GM12865 (cell line): ENCODE measurements around the gene CLUH.
A peak's percentile ranks its signal among the peaks of the same experiment; 100 is the strongest.

Experiments used
- DNase-seq: peaks from one replicate; pipeline ENCODE4 v3.0.0; 2010; ENCODE audit warnings: low read depth
- H3K4me3 ChIP-seq: 2 replicates; pipeline ENCODE4 v1.5.1; 2011; ENCODE audit warnings: mild to moderate bottlenecking, low read depth, low read length, control low read depth
- CTCF ChIP-seq: IDR thresholded peaks from 2 replicates; pipeline ENCODE4 v1.5.1; 2011; ENCODE audit warnings: low read length, control low read depth, low read depth, inconsistent platforms; ENCODE audit not compliant: insufficient read depth; ENCODE audit errors: missing control alignments

Gene CLUH

GRCh38 chr17:2710803-2711607 lies 559 bp downstream of the CLUH start:
- no peak for TF ChIP-seq CTCF
- peak overlapping the region; percentile 71 for H3K4me3 ChIP-seq
- DNase-seq: peak; percentile 61

GRCh38 chr17:2710071-2710802 lies 1.3 kb downstream of the CLUH start:
- no peak for DNase-seq
- peak overlapping the region; percentile 71 for H3K4me3 ChIP-seq
- no peak for TF ChIP-seq CTCF

DNA sequence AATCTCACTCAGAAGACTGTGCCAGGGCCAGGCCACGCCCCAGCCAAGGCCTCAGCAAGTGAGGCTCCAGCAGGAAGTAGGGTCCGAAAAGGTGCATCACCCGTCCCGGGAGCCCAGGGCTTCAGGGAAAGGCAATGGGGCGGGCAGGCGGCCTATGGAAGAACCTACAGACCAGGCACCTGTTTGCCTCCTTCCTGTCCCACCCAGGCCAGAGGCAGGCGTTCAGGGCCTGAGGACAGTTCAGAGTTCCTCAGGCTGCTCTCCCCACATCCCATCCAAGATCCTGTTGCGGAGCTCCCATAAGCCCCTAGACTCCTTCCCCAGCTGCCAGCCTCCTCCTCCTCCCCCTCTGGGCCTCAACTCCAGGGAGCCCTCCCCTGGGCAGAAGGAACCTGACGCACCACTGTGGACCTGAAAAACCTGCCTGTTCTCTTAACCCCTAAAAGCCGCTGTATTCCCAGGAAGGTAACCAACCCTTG lies 2.3 kb downstream of the CLUH start:
- TF ChIP-seq CTCF: no peak
- peak; percentile 83 for DNase-seq
- H3K4me3 ChIP-seq: peak overlapping the region; percentile 71

- TF ChIP-seq CTCF: no peak
- H3K4me3 ChIP-seq: peak overlapping the region; percentile 71
- no peak for DNase-seq
These were observed 2.9 kb downstream of the CLUH start for GRCh38 chr17:2708585-2709182.

DNA sequence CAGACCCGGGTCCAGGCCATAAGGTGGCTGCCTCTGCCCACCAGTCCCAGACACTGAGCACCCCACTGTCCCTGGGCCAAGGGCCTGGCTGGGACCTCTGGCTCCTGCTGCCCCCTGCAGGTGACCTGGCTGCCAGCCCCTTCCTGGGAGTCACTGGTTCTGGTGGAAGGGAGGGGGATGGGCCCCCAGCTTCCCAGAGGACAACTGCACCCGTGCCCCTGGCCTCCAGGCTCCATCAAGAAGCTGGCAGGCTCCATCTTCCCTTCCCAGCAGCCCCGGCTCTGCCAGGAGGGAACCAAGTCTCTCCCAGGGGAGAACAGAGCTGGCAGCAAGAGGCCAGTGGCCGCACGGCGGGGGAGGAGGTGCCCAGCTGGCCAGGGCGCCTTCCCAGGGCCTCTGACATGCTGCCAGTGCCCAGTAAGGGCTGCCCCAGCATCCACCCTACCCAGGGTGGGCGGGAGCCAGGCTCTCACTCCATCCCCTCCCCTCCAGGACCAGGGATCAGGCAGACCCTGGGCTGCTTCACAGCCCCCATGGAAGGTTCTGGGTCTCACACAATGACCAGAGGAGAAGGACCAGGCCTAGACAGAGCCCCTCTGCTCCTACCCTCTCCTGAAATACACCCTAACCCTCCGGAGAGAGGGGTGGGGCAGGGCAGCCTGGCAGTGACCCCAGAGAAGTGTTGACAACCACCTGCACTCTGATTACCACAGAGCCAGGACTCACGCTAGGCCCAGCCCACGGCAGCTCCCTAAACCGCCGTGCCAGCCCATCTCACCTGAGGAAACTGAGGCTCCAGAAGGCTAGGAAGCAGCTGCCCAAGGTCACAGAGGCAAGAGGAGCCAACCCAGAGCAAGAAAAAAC lies 3.6 kb downstream of the CLUH start:
- no peak overlapping the region for H3K4me3 ChIP-seq
- DNase-seq: no peak
- TF ChIP-seq CTCF: peak; percentile 50

GRCh38 chr17:2706911-2707510 lies 4.6 kb downstream of the CLUH start:
- DNase-seq: no peak
- no peak overlapping the region for H3K4me3 ChIP-seq
- no peak for TF ChIP-seq CTCF
